ENCODE results near the gene MYCBP.
"Not testable (repeated sequence)": the region's sequence is repeated elsewhere in the genome, so short reads cannot be mapped to it uniquely, and the experiment has no call there.

The MYCBP gene

DNA sequence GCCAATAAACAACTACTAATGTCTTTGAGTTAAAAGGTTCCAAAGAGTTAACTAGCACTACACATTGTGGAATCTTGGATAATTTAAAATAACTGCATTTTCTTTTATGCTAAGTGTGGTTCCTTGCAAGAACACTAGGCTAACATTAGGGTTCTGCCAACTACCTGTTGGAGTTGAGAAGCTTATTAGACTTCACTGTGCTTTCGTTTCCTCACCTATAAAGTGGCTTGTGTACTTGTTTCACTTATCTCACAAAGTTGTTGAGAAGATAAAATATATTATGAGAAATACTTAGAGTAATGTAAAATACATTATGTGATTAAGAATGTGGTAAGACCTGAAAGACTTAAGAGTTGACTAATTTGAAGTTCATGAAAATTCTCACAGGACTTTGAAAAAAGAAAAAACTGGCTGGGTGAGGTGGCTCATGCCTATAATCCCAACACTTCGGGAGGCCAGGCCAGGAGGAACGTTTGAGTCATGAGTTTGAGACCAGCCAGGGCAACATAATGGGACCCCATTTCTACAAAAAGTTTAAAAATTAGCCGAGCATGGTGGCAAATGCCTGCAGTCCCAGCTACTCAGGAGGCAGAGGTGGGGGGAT lies 7.9 kb downstream of the MYCBP start:
- DNase-seq: no peak

DNA sequence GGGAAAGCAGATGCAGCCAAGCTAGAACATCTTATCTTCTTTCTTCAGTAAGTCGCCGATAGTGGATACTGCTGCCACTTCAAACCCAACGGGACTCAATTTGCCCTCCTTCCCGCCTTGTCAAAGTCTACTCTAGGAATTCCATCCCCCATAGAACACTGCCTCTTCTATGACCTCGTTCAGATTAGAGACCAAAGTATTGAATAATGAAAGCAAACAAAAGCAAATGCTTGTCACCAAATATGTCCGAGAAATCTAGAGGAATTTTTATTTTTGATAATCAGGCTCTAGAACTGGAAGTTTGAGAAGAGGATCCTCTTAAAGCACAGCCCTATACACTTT lies 12.7 kb downstream of the MYCBP start:
- no peak for DNase-seq

DNA sequence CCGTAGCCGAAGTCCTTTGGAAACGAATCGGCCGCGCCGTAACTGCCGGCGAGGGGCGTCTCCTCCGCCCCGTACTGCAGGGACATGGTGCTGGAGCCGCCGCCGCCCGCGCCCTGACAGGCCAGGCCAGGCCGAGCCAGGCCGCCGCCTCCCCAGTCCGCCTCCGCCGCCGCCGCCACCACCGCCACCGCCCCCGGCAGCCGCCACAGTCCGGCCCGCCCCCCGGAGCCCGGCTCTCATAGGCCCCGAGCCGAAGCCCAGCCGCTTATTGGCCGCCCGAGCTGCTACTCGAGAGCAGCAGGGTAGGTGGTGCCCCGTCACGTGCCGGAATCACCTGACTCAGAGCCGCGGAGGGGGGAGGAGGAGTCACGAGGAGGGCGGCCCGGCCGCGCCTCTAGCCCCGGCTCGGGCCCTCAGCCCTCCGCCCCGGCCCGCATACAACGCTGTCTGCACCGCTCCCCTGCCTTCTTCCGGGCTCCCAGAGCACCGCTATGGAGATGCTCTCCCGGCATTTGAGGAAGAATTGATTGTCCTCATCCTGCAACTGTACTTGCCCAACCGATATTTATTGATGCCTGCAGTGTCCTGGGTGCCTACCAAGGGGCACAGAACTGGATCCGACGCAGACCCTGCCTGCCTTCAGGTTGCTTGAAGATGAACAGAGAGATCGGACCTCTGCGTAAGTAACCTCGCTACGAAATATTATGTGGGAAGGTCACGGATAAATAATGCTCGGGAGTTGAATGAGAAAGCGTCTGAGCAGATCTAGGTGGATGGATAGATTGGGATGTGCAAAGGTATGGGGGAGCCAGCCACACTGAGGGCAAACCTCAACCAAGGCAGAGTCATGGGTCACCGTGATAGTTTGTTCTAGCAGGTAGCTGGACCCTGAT lies 13.3 kb downstream of the MYCBP start, which contains the start of gene RRAGC:
Gene RRAGC (minus strand): TSS at position 212 of the 893 bp plus-strand sequence. CDS start 126 bp downstream, at position 86.
- DNase-seq: peak; percentile 96

DNA sequence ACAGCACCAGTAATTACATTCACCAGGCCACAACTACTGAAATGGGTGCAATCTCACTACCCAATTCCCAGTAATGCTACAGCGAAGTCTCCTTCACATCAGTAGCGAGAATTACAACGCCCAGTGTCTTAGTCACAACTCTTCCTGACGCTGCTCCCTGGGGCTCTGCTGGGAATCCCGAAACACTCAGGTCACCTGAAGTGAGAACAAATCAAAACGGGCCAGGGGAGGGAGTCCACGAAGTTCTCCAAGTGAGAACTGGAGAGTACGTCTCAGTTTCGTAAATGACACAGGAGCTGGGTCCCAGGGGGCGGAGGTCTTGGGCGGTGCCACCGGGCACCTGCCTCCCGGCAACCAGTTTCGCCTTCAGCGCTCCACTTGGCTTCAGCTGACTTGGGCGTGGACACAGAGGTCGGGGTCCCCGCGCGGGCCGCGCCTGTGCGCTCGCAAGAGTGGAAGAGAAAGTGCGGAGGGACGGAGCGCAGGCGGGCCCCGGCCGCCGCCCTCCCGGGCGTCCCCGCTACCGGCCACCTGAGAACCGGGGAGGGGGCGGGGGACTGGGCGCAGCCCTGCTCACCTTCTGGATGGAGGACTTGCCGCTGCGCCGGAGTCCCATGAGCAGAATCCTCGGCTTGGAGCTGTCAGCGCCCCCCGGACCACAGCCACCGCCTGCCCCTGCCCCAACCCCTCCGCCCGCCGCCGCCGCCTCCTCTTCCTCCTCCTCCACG lies 14.2 kb downstream of the MYCBP start:
- no peak for DNase-seq

DNA sequence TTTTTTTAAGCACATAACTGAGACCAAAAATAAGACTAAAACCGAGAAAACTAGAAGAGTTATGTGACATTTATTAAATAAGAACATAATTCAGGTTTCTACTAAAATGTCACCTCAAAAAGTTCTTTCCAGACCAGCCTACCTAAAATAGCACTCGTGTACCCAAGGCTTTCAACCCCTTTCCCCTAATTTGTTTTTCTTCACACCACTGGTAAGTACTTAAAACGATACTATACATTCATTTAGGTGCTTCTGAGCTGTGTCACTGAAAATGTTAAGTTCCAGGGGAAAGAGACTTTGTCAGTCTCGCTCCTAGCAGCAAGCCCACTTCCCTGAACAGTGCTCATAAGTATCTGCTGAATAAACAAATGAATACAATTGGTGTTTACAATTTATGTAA lies 20.4 kb downstream of the MYCBP start:
- no peak for DNase-seq

DNA sequence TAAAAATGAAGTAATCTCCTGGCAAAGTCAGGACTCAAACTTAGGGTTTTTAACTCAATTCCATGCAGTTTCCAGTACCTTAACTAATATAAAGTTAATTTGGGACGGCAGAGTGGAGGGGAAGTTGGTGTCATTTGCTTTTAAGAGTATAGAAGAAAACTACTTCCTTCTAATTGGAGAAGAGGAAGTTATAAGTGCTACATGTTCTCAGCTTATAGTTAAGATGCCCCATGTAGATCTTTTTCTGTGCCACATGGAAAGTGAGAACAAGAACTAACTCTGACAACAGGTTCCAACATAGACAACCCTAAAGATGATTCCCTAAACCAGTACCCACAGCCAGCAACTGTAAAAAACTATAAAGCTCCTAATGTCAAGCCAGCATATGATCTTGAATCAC lies 25.1 kb downstream of the MYCBP start:
- no peak for DNase-seq

DNA sequence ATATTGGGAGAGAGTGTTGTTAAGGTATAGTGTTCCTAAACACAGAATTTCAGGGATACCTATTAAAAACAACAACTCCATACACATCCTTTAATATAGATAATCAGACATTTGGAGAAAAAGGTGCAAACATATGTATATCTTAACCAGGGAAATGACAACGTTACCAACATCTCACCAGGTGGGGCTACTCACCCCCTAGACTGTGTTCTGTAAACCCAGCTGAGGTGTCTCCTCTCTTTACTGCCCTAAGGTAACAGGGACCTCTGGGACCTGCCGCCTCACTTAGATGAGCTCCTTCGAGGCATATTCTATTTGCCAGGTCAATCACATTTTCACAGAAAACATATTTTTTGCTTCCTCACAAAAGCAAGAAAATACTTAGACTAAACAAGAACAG lies 26.9 kb downstream of the MYCBP start:
- DNase-seq: no peak

DNA sequence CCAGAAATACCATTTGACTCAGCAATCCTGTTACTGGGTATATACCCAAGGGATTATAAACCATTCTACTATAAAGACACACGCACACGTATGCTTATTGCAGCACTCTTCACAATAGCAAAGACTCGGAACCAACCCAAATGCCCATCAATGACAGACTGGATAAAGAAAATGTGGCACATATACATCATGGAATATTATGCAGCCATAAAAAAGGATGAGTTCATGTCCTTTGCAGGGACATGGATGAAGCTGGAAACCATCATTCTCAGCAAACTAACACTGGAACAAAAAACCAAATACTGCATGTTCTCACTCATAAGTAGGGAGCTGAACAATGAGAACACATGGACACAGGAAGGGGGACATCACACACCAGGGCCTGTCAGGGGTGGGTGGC lies 28.1 kb downstream of the MYCBP start:
- DNase-seq: not testable (repeated sequence)

DNA sequence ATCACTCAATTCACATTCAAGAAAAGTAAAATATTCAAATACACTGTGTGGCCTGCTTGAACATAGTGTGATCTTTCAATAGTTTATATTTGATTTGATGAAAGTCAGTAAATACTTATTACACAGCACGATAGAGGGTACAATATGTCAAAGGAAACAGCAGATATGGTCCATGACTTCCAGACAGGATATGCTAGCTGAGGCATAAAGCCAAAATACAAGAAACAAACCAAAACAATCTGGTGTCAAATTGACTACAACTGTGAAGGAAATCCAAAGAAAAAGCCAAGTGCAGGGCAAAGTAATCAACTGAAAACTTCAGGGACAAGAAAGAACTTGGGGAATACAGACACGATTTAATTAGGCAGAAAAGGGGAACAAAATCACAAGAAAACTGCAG lies 32.9 kb downstream of the MYCBP start:
- DNase-seq: no peak

DNA sequence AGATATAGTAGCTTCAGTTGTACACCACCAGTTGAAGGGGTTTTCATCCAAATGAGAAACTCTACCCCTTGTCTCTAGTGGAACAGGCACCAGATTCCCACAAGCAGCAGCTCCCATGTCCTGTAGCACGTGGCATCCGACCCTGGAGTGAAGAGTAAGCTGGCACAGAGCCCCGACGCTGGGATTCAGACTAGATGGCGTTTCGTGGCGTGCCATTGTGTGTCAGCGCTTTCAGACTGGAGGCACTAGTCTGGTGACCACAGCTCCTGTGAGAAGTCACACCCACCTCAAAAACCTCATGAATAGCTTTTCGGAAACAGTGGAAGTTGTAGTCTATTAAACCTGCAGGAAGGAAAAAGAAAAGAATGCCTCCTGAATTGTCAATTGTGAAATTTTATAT lies 33.8 kb downstream of the MYCBP start:
- no peak for DNase-seq

DNA sequence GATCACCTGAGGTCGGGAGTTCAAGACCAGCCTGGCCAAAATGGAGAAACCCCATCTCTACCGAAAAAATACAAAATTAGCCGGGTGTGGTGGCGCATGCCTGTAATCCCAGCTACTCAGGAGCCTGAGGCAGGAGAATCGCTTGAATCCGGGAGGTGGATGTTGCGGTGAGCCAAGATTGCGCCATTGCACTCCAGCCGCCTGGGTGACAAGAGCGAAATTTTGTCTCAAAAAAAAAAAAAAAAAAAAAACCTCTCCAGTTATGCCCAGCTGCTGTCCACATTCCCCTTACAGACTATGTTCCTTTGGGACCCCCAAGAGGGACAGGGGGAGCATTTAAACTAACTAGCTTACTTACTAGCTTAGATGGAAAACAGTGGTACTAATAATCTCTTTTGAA lies 36.8 kb downstream of the MYCBP start:
- not testable (repeated sequence) for DNase-seq

DNA sequence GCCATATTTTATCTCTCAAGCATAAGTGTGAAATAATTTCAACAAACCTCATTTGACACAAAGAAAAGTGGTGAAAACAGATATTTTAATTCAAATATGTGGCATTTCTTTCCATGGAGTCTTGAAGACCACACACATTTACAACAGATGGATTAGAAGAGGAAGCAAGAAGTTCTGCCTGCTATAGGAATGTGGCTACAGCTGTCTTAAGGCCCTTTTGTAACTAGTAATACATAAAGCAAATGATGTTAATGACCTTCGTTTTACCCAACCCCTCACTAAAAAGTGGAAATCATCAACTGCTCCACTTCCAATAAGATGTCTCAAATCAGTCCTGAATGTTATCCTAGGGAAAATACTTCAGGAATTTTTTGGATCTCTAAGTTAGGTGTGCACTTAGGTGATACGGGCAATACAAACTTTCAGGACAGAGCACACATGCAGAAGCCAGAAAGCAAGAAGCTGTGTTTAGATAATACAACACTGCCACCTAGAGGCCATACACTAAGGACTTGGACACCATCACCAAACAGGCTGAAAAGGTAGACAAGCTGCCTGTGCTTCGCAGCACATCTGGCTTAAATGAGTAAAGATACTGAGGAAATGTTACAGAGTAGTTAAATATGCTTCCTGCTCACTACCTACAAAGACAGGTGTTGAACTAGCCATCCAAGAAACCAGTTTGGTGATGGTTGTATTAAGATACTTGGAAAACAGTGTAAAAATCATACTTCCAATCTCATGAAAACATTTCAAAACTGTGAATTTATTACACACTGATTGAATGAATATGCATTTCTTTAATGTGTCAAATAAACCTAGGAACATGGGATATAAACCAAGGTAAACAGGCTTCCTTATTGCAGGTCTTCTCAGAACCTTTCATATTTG lies 38.0 kb downstream of the MYCBP start:
- DNase-seq: peak; percentile 90

DNA sequence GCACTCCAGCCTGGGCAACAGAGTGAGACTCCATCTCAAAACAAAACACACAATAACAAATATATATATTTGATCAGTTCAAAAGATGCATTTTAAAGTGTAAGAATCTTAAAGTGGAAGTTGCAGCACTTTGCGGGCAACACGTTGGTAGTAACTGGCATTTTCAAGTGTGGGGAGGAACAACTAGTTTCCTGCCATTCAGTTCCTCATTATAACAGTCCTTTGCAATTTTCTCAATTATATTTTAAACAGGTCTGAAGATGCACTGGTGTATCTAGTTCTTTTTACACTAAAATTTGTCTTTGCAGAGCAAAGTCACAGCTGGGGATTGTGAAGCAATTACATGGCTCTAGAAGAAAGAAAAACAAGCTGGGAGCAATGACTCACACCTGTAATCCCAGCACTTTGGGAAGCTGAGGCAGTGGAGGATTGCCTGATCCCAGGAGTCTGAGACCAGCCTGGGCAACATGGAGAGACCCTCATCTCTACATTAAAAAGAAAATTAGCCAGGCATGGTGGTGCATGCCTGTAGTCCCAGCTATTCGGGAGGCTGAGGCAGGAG lies 38.8 kb downstream of the MYCBP start:
- DNase-seq: no peak

DNA sequence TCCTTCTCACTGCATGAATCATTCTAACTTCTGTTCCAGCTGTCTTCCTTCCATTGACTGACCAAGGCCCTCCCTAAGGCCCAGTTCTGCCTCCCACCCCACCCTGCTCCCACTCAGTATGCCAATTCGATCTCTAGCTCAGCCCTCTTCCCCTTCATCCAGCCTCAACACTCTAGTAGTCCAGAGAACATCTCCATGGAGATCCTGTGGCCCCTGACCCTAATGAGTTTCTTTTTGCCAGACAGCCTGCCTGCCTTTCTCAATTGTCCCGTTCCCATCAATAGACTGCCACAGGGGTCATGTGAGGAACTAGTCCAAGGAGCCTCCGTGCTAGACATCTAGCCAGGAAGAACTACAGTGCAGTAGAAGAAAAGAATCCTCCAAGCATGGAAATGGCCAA lies 40.0 kb downstream of the MYCBP start:
- no peak for DNase-seq

DNA sequence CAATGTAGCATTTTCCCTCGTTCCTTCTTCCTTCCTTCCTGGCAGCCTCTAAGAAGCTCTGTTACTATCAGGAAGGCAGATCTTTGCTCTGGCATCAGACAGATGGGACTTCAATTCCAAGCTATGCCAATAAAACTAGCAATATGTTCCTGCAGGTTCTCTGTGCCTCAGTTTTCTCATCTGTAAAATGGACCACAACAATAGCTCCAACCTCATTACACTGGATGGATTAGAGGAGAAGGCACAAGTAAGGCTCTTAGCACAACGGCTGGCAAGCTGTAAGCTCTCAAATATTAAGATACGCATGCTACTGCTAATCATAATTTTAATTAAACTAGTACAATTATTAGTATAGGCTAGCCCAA lies 40.8 kb downstream of the MYCBP start:
- no peak for DNase-seq

DNA sequence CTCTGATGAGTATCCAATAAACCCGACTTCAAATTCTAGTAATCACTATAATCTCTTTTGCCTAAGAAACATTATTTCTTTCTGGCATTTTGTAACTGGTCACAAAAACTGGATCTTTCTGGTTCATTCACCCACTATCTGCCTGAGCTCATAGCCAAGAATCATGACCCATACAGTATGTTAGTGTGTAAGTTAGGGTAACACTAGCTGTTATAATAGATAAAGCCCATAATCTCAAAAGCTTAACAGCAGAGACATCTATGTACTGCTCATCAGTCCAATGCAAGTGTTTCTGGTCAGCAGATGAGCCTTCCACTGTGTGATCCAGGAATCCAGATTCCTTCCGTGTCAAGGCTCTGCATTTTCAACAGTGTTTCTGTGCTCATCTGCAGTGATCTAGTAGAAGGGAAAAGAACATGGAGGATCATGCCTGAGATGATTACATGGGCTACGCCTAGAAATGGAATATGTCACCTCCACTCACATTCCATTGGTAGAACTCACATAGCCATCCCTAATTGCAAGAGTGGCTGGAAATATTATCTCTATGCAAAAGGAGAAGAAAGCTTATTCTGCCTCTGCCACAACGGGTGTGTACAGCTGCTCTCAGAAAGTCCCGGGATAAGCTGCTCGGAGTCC lies 41.3 kb downstream of the MYCBP start:
- no peak for DNase-seq

DNA sequence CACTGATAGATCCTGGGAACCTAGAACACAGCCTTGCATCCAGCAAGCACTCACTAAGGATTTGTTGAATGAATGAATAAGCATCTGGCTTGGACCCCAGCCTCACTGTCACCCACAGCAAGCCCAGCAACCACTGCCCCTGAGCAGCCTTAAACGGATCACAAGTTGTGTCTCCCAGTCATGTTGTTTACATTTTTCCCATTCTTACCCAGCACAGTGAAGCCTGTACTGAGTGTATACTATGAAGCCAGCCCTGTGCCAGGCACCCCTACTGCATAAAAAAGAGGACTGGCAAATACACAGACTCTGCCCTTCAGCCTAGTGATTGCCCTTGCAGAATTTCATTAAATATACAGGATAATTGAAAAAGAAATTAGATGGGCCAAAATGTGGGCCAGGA lies 43.8 kb downstream of the MYCBP start:
- no peak for DNase-seq

DNA sequence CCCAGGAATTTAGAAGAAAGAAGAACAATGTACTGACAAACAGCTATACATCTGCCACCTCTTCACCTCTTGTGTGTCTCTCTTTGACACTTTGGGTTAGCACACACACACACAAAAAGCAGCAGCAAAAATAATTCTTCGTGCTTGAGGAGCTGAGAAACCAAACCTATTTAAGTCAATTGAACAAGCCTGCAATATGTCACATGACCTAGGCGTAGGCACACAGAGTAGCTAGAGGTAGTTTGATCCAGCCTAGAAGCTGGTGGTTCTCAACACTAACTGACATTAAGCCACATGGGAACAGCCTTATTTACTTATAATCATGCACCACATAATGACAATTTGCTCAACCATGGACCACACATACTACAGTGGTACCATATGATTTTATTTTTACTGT lies 45.8 kb downstream of the MYCBP start:
- peak; percentile 18 for DNase-seq

DNA sequence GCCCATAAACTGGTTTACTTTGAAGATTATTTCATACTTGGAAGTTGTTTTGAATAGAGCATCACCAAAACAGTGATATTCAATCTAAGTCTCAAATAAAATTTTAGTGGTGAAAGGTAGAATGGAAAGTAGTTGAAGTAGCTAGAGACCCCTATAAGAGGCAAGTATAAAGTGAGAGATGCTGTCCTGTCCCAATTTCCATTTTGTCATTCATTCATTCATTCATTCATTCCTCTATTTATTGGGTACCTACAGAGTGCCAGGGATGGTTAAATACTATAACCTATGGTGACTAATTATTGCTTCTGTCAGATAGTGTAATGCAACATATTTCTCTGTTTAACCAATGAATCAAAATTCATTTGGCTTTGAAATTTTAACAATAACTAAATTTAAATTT lies 46.3 kb downstream of the MYCBP start:
- no peak for DNase-seq

DNA sequence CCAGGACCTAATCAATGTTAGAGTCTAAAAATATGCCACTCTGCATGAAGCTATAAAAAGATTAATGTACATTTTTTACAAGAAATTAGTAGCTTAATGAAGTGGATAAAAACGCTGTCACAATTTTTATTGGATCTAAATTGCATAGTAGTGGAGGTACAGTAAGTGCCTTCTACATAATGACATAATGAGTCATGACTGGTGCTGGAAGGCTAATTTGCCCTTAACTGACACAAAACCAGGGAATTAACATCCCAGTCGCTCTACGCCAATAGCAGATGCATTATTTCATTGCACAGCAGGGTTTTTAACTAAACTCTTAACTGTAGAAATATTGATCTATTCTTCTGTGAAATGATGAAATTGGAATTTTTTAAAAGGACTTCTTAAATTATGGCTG lies 46.9 kb downstream of the MYCBP start:
- no peak for DNase-seq

DNA sequence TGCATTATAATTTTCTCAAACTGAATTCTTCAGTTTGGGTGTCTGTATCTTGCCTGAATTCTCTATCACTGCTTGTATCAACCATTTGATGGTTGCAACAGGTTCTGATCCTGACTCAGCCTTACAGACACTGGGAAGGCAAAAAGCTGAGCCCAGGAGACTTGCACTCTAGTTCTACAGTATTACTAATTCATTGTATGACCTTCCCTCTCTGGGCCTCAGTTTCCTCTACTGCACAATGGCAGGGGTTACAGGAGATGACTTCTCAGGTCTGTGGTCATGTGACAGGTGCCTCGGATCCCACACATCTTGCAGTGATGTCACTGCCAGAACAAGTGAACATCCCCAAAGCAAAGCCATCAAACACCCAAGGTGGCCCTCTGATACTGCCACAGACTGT lies 52.3 kb downstream of the MYCBP start:
- no peak for DNase-seq

DNA sequence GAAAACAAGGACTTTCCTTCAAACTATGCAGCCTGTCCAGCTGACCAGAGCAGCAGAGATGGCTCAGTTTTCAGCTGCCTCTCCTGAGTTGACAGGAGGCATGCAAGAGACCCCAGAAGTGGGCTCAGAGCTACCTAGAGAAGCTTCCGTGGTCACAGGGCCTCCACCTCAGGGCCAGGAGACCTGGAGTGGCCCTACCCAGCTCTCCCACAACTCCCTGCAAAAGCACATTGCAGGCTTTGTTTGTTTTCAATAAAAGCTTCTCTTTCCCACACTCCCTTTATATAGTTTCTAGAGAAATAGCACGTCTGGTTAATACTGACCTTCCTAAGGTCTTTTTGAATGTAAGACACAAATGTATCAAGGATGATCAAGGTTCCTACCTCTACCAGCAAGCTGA lies 53.6 kb downstream of the MYCBP start:
- no peak for DNase-seq
